Thyroid gland (tissue), 4 donors: ENCODE results near the gene EHBP1L1. TPM values are rescaled to one million over a fixed set of nuclear protein-coding genes. Genes with fewer than 3 reads are reported as not detected.
"Not testable (repeated sequence)": the region's sequence is repeated elsewhere in the genome, so short reads cannot be mapped to it uniquely, and the experiment has no call there.

Experiments
- DNase-seq, 2 donors: peaks; one replicate each; pipeline ENCODE4 v3.0.0-alpha.2; 2019
- H3K27ac ChIP-seq, 3 donors: fragments of 200-600 bp; sonication (generic); 1 replicate in 2 of 3; 2 replicates in 1 of 3; pipeline ENCODE4 v1.5.1; 2016 to 2019; ENCODE audit warnings: mild to moderate bottlenecking in 1 of 3, moderate library complexity in 1 of 3
- H3K27me3 ChIP-seq: fragments of 200-600 bp; sonication (generic); one replicate; pipeline ENCODE4 v1.5.1; 2019
- H3K36me3 ChIP-seq, 2 donors: fragments of 200-600 bp; sonication (generic); one replicate each; pipeline ENCODE4 v1.5.1; 2016 to 2019
- H3K4me1 ChIP-seq, 2 donors: fragments of 200-600 bp; sonication (generic); one replicate each; pipeline ENCODE4 v1.5.1; 2017 to 2019
- H3K4me3 ChIP-seq, 3 donors: fragments of 200-600 bp; sonication (generic); replicated peaks in 1 of 3; 1 replicate in 2 of 3; 2 replicates in 1 of 3; pipeline ENCODE4 v1.5.1; 2016; ENCODE audit warnings: mild to moderate bottlenecking in 1 of 3
- H3K9me3 ChIP-seq: fragments of 200-600 bp; sonication (generic); one replicate; pipeline ENCODE4 v1.5.1; 2017
- CTCF ChIP-seq, 6 experiments: fragments of 200-600 bp in 3 of 6; fragments of 450-650 bp in 3 of 6; sonication (generic) in 3 of 6; IDR thresholded peaks; one replicate each; pipeline ENCODE4 v1.5.1; 2016 to 2019; ENCODE audit warnings: antibody characterized with exemption in 6 of 6, mild to moderate bottlenecking in 2 of 6, inconsistent platforms in 1 of 6, moderate library complexity in 1 of 6
- POLR2A ChIP-seq, 2 donors: fragments of 450-650 bp; IDR thresholded peaks; one replicate each; pipeline ENCODE4 v1.6.1; 2017; ENCODE audit warnings: antibody characterized with exemption in 2 of 2, mild to moderate bottlenecking in 2 of 2, moderate library complexity in 1 of 2
- WGBS, 2 donors: methylation state at CpG; one replicate each; pipeline ENCODE4 v1.1.5; 2017; 5-methylcytosine and 5-hydroxymethylcytosine counted together
- intact Hi-C: fragments of 100-400 bp; cut with DNase I; formaldehyde crosslinking; loops from one replicate; pipeline ENCODE4 v1.15.1; 2023
- total RNA-seq, 4 donors: library from RNA; depleted of rRNA; stranded (reverse); fragments of >200 nt; gene quantifications; one replicate each; pipeline ENCODE4 v1.2.3, GENCODE V29; 2016

EHBP1L1 gene
- total RNA-seq, 4 donors from 2014 or later, result 8.6 to 18.8 (median 12.0) TPM

GRCh38 chr11:65637032-65637557, 61.2 kb downstream of the EHBP1L1 start:
- H3K27ac ChIP-seq, result no peak overlapping the region
- no peaks in the 10 kb centered on the region for H3K9me3 ChIP-seq
- DNase-seq, result no peak
- intact Hi-C loops, result no loop called here
- TF ChIP-seq CTCF (IDR thresholded peaks at IDR 0.05) (no peak), POLR2A (IDR thresholded peaks at IDR 0.05) (no peak)
- H3K36me3 ChIP-seq, result peaks cover 32 to 34% of the 10 kb centered on the region in 2 donors
- no peak overlapping the region for H3K4me3 ChIP-seq
- 94% methylated on average over 3 of the region's 3 CpGs for WGBS, 2 donors
- H3K4me1 ChIP-seq, result peaks cover 4 to 36% of the 10 kb centered on the region in 2 donors
- H3K27me3 ChIP-seq, result no peaks in the 10 kb centered on the region

- Histone ChIP-seq H3K27me3 (no peaks in the 10 kb centered on the region), H3K36me3 (peaks cover 32 to 36% of the 10 kb centered on the region in 2 donors), H3K4me1 (peaks cover 4 to 36% of the 10 kb centered on the region in 2 donors), H3K4me3 (peak within 1 kb of the TSS; percentile 17 to 59 (median 38)), H3K27ac (peak within 1 kb of the TSS; percentile 62 to 76 (median 68)), H3K9me3 (no peaks in the 10 kb centered on the region)
- TF ChIP-seq CTCF (IDR thresholded peaks at IDR 0.05), result peak in 4 of 6 experiments; percentile 23 to 39 (median 35)
- peak in 1 of 2 donors; percentile 52 for TF ChIP-seq POLR2A (IDR thresholded peaks at IDR 0.05)
- 9 to 15% methylated on average over 10 to 20 of the region's 46 CpGs for WGBS, 2 donors
- intact Hi-C loops, result no loop called here
- DNase-seq, result peak; percentile 55 to 68
Measured at GRCh38 chr11:65637794-65638419, 62.1 kb downstream of the EHBP1L1 start, which contains the start of gene SIPA1. Gene SIPA1, plus strand, starts transcription at chr11:65638101. Its CDS starts 2,821 bp downstream, at chr11:65640922.

- peak overlapping the region in 1 of 3 donors; percentile 62 for H3K27ac ChIP-seq
- intact Hi-C loops, H3K27me3 ChIP-seq, H3K9me3 ChIP-seq, DNase-seq, H3K4me3 ChIP-seq: not testable (repeated sequence)
- H3K36me3 ChIP-seq, result peaks cover 29 to 31% of the 10 kb centered on the region in 2 donors
- peaks cover 4 to 36% of the 10 kb centered on the region in 2 donors for H3K4me1 ChIP-seq
- WGBS, 2 donors, result 69 to 92% methylated on average over 8 to 9 of the region's 9 CpGs
Measured at GRCh38 chr11:65639228-65639597, 63.4 kb downstream of the EHBP1L1 start.

GRCh38 chr11:65639623-65640482, 64.0 kb downstream of the EHBP1L1 start:
- peaks cover 4 to 36% of the 10 kb centered on the region in 2 donors for H3K4me1 ChIP-seq
- no peaks in the 10 kb centered on the region for H3K27me3 ChIP-seq
- H3K36me3 ChIP-seq, result peaks cover 23 to 25% of the 10 kb centered on the region in 2 donors
- peak in 1 of 2 donors; percentile 24 for DNase-seq
- TF ChIP-seq POLR2A (IDR thresholded peaks at IDR 0.05), result no peak
- no peak for TF ChIP-seq CTCF (IDR thresholded peaks at IDR 0.05)
- 71 to 81% methylated on average over 5 to 7 of the region's 8 CpGs for WGBS, 2 donors
- intact Hi-C loops, result no loop called here
- peak overlapping the region; percentile 17 to 71 (median 41) for H3K27ac ChIP-seq
- no peak overlapping the region for H3K4me3 ChIP-seq
- no peaks in the 10 kb centered on the region for H3K9me3 ChIP-seq

- no peaks in the 10 kb centered on the region for H3K9me3 ChIP-seq
- peak overlapping the region; percentile 17 to 71 (median 41) for H3K27ac ChIP-seq
- no peak overlapping the region for H3K4me3 ChIP-seq
- peaks cover 4 to 36% of the 10 kb centered on the region in 2 donors for H3K4me1 ChIP-seq
- no peaks in the 10 kb centered on the region for H3K27me3 ChIP-seq
- WGBS, 2 donors, result 87 to 93% methylated on average over 8 to 21 of the region's 35 CpGs
- DNase-seq, result peak in 1 of 2 donors; percentile 20
- no peak for TF ChIP-seq CTCF (IDR thresholded peaks at IDR 0.05)
- no peak for TF ChIP-seq POLR2A (IDR thresholded peaks at IDR 0.05)
- intact Hi-C loops, result no loop called here
- peaks cover 14 to 17% of the 10 kb centered on the region in 2 donors for H3K36me3 ChIP-seq
Measured at GRCh38 chr11:65640483-65641296, 64.8 kb downstream of the EHBP1L1 start.
